Stimulated activated effector memory CD8-positive, alpha-beta T cell treated with anti-CD3 and anti-CD28 coated beads, Interleukin-12 subunit alpha, Interleukin-12 subunit beta, amount 100 ng/mL, for 72 hours (primary cell): ENCODE measurements around the gene MRPL51.
A peak's percentile ranks its signal among the peaks of the same experiment; 100 is the strongest.

ENCODE experiments used
- ATAC-seq: fragments of 150-1000 bp; cut with Tn5 transposase; 2 replicates; pipeline ENCODE4 v1.10.0; 2021
- DNase-seq, 2 donors: peaks; one replicate each; pipeline ENCODE4 v3.0.0; 2021 to 2022; ENCODE audit warnings: low spot score in 2 of 2
- H3K27ac Mint-ChIP-seq: one replicate; pipeline ENCODE4 v1.8.0; 2022; ENCODE audit warnings: mild to moderate bottlenecking, mixed read lengths
- H3K36me3 Mint-ChIP-seq: one replicate; pipeline ENCODE4 v1.8.0; 2022; ENCODE audit warnings: mild to moderate bottlenecking, mixed read lengths
- H3K4me1 Mint-ChIP-seq: one replicate; pipeline ENCODE4 v1.8.0; 2022; ENCODE audit warnings: mixed read lengths
- H3K4me3 Mint-ChIP-seq: one replicate; pipeline ENCODE4 v1.8.0; 2022; ENCODE audit warnings: mild to moderate bottlenecking, mixed read lengths
- H3K9me3 Mint-ChIP-seq: one replicate; pipeline ENCODE4 v1.8.0; 2022; ENCODE audit warnings: mixed read lengths

MRPL51 gene

DNA sequence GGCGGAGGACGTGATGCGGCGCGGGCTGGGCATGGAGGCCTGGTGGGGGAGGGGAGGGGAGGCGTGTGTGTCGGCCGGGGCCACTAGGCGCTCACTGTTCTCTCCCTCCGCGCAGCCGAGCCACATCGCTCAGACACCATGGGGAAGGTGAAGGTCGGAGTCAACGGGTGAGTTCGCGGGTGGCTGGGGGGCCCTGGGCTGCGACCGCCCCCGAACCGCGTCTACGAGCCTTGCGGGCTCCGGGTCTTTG lies 41.6 kb upstream of the MRPL51 start:
- ATAC-seq, result no peak
- H3K4me1 Mint-ChIP-seq, result peaks cover 71% of the 10 kb centered on the region

DNA sequence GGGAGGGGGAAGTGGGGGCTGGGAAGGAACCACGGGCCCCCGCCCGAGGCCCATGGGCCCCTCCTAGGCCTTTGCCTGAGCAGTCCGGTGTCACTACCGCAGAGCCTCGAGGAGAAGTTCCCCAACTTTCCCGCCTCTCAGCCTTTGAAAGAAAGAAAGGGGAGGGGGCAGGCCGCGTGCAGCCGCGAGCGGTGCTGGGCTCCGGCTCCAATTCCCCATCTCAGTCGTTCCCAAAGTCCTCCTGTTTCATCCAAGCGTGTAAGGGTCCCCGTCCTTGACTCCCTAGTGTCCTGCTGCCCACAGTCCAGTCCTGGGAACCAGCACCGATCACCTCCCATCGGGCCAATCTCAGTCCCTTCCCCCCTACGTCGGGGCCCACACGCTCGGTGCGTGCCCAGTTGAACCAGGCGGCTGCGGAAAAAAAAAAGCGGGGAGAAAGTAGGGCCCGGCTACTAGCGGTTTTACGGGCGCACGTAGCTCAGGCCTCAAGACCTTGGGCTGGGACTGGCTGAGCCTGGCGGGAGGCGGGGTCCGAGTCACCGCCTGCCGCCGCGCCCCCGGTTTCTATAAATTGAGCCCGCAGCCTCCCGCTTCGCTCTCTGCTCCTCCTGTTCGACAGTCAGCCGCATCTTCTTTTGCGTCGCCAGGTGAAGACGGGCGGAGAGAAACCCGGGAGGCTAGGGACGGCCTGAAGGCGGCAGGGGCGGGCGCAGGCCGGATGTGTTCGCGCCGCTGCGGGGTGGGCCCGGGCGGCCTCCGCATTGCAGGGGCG lies 41.0 kb upstream of the MRPL51 start, which contains the start of gene GAPDH:
Gene GAPDH, plus strand, starts transcription at position 595 of the 772 bp plus-strand sequence. CDS start 316 bp downstream, outside the sequence.
- ATAC-seq, result peak; percentile 64
- Mint-ChIP-seq H3K36me3 (peaks cover 100% of the 10 kb centered on the region), H3K9me3 (no peaks in the 10 kb centered on the region), H3K4me1 (peaks cover 67% of the 10 kb centered on the region), H3K4me3 (peak within 1 kb of the TSS; percentile 99), H3K27ac (peak within 1 kb of the TSS; percentile 100)
- DNase-seq, result peak; percentile 82 to 96

More for the DNA sequence above, 41.6 kb upstream of the MRPL51 start:
- Mint-ChIP-seq H3K9me3 (no peaks in the 10 kb centered on the region), H3K36me3 (peaks cover 100% of the 10 kb centered on the region), H3K27ac (peak overlapping the region; percentile 100), H3K4me3 (peak overlapping the region; percentile 99)
- DNase-seq, result no peak

DNA sequence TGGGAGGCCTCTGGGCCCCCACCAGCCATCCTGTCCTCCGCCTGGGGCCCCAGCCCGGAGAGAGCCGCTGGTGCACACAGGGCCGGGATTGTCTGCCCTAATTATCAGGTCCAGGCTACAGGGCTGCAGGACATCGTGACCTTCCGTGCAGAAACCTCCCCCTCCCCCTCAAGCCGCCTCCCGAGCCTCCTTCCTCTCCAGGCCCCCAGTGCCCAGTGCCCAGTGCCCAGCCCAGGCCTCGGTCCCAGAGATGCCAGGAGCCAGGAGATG lies 40.5 kb upstream of the MRPL51 start:
- no peak for ATAC-seq

DNA sequence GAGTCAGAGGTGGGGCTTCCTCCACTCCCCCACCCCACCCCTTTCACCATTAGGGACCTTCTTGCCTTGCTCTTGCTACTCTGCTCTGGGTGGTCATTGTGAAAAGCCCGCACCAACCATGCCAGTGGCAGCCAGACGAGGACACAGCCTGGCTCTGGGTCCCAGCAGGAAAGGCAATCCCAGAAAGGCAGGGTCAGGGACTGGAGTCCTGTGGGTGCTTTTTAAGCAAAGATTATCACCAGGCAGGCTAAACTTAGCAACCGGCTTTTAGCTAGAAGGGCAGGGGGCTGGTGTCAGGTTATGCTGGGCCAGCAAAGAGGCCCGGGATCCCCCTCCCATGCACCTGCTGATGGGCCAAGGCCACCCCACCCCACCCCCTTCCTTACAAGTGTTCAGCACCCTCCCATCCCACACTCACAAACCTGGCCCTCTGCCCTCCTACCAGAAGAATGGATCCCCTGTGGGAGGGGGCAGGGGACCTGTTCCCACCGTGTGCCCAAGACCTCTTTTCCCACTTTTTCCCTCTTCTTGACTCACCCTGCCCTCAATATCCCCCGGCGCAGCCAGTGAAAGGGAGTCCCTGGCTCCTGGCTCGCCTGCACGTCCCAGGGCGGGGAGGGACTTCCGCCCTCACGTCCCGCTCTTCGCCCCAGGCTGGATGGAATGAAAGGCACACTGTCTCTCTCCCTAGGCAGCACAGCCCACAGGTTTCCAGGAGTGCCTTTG lies 40.0 kb upstream of the MRPL51 start:
- no peak for ATAC-seq
- Mint-ChIP-seq H3K9me3 (no peaks in the 10 kb centered on the region), H3K36me3 (peaks cover 100% of the 10 kb centered on the region), H3K4me1 (peaks cover 65% of the 10 kb centered on the region), H3K4me3 (peak overlapping the region; percentile 99), H3K27ac (peak overlapping the region; percentile 100)
- DNase-seq, result peak; percentile 42 to 85

More for the DNA sequence above, 40.5 kb upstream of the MRPL51 start:
- Mint-ChIP-seq H3K27ac (peak overlapping the region; percentile 100), H3K4me3 (peak overlapping the region; percentile 99), H3K9me3 (no peaks in the 10 kb centered on the region), H3K4me1 (peaks cover 67% of the 10 kb centered on the region), H3K36me3 (peaks cover 100% of the 10 kb centered on the region)
- peak in 1 of 2 donors; percentile 45 for DNase-seq

DNA sequence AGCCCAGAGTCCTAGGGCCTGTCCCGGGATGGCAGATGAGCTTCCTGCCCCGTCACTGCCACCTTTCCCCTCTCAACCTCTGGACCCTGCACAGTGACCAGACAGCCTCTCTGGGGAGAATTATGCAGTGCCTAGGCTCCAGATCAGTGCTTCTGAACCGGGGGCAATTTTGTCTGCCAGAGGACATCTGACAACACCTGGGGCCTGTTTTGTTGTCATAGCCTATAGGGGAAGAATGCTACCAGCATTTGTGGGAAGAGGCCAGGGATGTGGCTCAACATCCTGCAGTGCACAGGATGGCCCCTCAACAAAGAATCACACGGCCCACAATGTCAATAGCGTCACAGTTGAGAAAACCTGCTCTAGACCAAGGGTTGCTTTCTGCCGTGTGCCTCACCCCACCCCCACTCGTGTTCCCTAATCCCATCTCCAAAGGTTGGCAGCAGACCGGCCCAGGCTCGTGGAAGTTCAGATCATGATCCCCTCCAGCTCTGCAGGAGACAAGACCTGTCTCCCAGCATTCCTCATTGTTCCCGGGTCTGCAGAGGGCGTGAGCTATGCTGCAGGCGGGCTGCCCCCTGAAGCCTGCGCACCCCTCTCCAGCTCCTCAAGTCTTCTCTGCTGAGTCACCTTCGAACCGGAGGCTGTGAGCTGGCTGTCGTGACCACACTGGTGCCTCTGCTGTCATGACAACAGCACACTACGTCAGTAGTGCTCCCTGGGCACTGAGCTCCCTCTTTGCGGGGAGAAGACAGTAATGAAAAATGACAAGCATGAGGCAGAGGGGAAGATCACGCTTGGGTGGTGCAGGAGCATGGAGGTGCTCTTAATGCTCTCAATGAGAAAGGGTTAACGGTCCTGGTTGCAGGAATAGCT lies 39.2 kb upstream of the MRPL51 start:
- peak; percentile 65 to 88 for DNase-seq
- peaks cover 100% of the 10 kb centered on the region for H3K36me3 Mint-ChIP-seq
- H3K27ac Mint-ChIP-seq, result peak overlapping the region; percentile 100
- peaks cover 57% of the 10 kb centered on the region for H3K4me1 Mint-ChIP-seq
- H3K9me3 Mint-ChIP-seq, result no peaks in the 10 kb centered on the region
- H3K4me3 Mint-ChIP-seq, result peak overlapping the region; percentile 99
- peak; percentile 81 for ATAC-seq

DNA sequence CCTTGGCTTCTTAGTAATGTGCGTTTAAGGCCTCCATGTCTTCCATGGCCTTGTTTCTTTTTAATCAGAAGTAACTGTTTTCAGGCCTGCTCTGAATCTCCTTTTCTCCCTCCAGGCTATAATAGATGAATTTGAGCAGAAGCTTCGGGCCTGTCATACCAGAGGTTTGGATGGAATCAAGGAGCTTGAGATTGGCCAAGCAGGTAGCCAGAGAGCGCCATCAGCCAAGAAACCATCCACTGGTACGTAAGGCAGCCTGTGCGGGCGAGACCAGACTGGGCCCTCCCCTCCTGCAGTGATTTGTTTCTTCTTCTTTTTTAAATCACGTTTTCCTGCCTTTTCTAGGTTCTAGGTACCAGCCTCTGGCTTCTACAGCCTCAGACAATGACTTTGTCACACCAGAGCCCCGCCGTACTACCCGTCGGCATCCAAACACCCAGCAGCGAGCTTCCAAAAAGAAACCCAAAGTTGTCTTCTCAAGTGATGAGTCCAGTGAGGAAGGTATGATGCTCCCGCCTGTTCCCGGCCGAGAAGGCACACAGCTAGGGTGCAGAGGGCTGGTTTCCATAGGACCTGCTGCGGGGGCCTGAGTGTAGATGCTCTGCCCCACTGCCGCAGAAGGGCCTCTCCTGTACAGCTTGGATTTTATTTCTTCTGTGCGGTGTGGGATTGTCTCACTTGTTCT lies 37.7 kb upstream of the MRPL51 start:
- peaks cover 44% of the 10 kb centered on the region for H3K4me1 Mint-ChIP-seq
- no peak overlapping the region for H3K4me3 Mint-ChIP-seq
- peaks cover 100% of the 10 kb centered on the region for H3K36me3 Mint-ChIP-seq
- DNase-seq, result no peak
- ATAC-seq, result no peak
- peak overlapping the region; percentile 100 for H3K27ac Mint-ChIP-seq
- no peaks in the 10 kb centered on the region for H3K9me3 Mint-ChIP-seq

DNA sequence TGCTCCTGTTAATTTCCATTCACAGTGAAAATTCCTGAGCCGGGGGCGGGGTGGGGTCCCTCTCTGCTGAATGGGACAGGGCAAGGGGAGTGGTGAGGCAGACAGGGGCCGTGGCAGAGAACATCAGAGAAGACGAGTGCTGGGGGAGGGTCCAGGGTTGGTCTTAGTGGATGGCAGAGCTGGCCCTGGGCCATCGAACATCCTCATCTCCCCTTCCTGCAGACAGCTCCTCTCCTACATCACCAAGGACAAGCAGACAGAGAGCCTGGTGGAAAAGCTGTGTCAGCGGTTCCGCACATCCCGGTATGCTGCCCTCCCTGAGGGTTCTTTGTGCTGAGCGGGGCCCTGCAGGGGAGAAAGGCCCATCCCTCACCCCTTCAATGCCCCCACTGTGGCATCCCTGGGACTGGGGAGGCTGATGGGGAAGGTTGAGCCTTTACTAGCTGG lies 36.3 kb upstream of the MRPL51 start:
- Mint-ChIP-seq H3K4me3 (no peak overlapping the region), H3K36me3 (peaks cover 100% of the 10 kb centered on the region), H3K9me3 (no peaks in the 10 kb centered on the region), H3K27ac (peak overlapping the region; percentile 100), H3K4me1 (peaks cover 35% of the 10 kb centered on the region)
- DNase-seq (no peak), ATAC-seq (no peak)

DNA sequence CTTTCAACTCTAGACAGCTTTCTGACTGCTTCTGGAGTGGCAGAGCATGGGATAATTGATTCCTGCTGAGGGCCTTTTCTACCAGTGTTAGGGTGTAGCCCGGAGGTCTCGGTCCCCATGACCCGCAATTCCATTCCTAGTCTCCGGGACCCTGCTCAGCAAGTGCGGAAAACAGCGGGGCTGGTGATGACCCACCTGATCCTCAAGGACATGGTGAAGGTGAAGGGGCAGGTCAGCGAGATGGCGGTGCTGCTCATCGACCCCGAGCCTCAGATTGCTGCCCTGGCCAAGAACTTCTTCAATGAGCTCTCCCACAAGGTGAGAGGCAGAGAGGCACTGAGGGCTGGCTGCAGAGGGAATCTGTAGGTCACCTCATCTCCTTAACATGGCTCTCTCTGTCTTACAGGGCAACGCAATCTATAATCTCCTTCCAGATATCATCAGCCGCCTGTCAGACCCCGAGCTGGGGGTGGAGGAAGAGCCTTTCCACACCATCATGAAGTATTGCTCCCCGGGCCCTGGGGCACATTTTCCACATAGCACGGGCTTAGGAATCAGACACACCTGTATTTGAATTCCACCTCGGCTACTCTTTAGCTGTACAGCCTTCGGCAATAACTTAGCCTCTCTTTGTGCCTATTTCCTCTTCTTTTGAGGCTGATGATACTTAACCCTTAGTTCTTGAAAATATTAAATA lies 35.6 kb upstream of the MRPL51 start:
- no peaks in the 10 kb centered on the region for H3K9me3 Mint-ChIP-seq
- H3K27ac Mint-ChIP-seq, result peak overlapping the region; percentile 27
- no peak overlapping the region for H3K4me3 Mint-ChIP-seq
- peaks cover 29% of the 10 kb centered on the region for H3K4me1 Mint-ChIP-seq
- H3K36me3 Mint-ChIP-seq, result peaks cover 100% of the 10 kb centered on the region
- DNase-seq (no peak), ATAC-seq (no peak)

DNA sequence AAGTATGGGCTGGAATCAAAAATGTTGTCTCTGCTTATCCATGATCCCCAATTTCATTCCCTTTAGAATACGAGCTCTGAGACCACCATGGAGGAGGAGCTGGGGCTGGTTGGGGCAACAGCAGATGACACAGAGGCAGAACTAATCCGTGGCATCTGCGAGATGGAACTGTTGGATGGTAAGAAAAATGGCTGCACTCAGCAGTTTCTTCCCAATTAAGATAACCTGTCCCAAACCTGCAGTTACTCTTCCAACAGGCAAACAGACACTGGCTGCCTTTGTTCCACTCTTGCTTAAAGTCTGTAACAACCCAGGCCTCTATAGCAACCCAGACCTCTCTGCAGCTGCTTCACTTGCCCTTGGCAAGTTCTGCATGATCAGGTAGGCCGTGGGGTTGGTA lies 34.6 kb upstream of the MRPL51 start:
- no peak for DNase-seq
- Mint-ChIP-seq H3K4me3 (no peak overlapping the region), H3K36me3 (peaks cover 100% of the 10 kb centered on the region), H3K9me3 (no peaks in the 10 kb centered on the region), H3K27ac (peak overlapping the region; percentile 27), H3K4me1 (peaks cover 20% of the 10 kb centered on the region)
- ATAC-seq, result no peak

DNA sequence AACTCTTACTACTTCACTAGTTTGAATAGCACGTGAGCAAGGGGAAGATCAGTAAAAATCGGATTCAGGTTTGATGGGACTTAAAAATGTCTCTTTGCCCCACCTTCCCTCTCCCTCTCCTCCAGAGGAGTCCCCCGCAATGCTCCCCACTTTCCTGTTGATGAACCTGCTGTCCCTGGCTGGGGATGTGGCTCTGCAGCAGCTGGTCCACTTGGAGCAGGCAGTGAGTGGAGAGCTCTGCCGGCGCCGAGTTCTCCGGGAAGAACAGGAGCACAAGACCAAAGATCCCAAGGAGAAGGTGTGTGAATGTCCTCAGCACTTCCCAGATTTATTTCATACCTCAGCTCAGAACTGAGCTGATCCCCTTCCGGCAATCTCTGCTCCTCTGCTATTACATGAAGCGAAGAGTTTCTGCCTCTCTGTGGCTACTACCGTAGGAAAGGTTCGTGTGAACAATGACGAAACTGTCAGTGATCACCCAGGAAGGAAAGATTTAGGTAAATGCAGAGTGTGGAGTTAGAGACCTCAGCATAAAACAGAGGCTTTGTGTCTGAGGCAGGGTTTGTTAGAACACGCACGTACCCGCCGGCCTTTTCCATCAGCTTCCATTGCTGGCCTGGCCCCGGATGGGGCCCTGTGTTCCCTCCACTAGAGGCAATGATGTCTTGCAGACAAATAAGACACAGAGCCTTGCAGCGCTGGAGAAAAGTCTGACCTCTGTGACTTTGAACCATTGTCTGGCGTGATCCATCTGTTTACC lies 33.9 kb upstream of the MRPL51 start:
- no peaks in the 10 kb centered on the region for H3K9me3 Mint-ChIP-seq
- ATAC-seq (no peak), DNase-seq (no peak)
- H3K4me1 Mint-ChIP-seq, result peaks cover 13% of the 10 kb centered on the region
- H3K27ac Mint-ChIP-seq, result peak overlapping the region; percentile 80
- H3K36me3 Mint-ChIP-seq, result peaks cover 100% of the 10 kb centered on the region
- H3K4me3 Mint-ChIP-seq, result no peak overlapping the region

DNA sequence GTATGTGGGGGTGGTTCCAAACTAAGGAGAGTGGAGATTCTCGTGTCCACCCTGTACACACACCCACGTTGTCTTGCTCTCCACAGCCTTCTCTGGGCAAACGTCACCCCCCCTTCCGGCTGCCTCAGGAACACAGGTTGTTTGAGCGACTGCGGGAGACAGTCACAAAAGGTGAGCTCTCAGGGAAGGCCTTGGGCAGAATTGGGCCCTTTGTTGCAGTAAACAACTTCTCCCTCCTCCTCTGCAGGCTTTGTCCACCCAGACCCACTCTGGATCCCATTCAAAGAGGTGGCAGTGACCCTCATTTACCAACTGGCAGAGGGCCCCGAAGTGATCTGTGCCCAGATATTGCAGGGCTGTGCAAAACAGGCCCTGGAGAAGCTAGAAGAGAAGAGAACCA lies 33.1 kb upstream of the MRPL51 start:
- peak overlapping the region; percentile 80 for H3K27ac Mint-ChIP-seq
- H3K36me3 Mint-ChIP-seq, result peaks cover 100% of the 10 kb centered on the region
- no peaks in the 10 kb centered on the region for H3K9me3 Mint-ChIP-seq
- no peak overlapping the region for H3K4me3 Mint-ChIP-seq
- no peak for DNase-seq
- ATAC-seq, result no peak
- H3K4me1 Mint-ChIP-seq, result peaks cover 7% of the 10 kb centered on the region

DNA sequence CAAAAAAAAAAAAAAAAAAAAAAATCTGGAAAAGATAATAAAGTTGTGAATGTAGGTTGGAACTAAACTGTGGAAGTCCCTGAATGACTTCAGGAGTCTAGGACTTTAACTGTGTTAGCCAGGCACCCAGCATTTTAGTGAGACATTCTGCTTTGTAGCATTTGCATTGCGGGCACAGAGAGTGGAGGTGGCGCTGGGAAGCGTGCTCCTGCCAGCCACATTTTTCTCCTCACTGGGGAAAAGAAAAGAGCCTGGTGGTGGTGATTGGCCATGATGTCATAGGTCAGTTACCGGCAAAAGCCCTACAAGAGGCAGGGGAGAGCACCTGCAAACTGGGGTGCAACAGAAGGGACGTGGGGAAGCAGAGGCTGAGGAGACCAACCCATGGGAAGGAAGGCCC lies 31.6 kb upstream of the MRPL51 start:
- Mint-ChIP-seq H3K9me3 (no peaks in the 10 kb centered on the region), H3K27ac (peak overlapping the region; percentile 17), H3K4me3 (no peak overlapping the region), H3K4me1 (no peaks in the 10 kb centered on the region), H3K36me3 (peaks cover 100% of the 10 kb centered on the region)
- DNase-seq, result no peak
- no peak for ATAC-seq

DNA sequence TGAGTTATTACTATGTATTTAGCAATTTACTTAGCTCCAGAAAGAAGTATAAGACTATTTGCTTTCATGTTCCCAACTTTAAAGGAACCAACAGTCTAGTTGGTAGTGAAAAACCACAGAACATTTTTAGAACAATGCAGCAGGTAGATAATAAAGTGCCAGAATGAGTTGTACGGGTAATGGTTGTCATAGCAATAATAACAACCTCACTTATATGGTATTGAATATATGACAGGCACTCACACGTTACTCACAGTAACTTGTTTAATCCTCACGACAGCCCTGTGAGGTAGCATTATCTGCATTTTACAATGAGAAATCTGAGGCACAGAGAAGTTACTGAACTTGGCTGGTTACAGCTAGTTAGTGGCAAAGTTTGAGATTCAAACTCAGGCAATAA lies 30.6 kb upstream of the MRPL51 start:
- Mint-ChIP-seq H3K9me3 (no peaks in the 10 kb centered on the region), H3K4me3 (no peak overlapping the region), H3K4me1 (no peaks in the 10 kb centered on the region), H3K27ac (peak overlapping the region; percentile 53), H3K36me3 (peaks cover 100% of the 10 kb centered on the region)
- ATAC-seq, result no peak
- DNase-seq, result no peak

DNA sequence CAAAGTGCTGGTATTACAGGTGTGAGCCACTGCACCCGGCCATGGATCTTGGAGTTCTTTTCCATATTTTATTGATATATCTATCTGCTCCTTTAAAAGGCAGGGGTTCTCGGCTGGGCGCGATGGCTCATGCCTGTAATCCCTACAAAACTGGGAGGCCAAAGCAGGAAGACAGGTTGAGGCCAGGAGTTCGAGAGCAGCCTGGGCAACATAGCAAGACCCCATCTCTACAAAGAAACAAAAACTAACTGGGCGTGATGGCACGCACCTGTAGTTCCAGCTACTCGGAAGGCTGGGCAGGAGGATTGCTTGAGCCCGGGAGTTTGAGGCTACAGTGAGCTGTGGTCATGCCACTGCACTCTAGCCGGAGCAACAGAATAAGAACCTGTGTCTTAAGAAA lies 29.1 kb upstream of the MRPL51 start:
- Mint-ChIP-seq H3K36me3 (peaks cover 100% of the 10 kb centered on the region), H3K4me3 (no peak overlapping the region), H3K27ac (no peak overlapping the region), H3K9me3 (no peaks in the 10 kb centered on the region), H3K4me1 (no peaks in the 10 kb centered on the region)
- DNase-seq (no peak), ATAC-seq (no peak)
